Neutrophil (primary cell): ENCODE data around the gene MDN1.

ENCODE experiments used
- H3K27ac ChIP-seq: fragments of 200-600 bp; sonication (generic); 2 replicates; pipeline ENCODE4 v1.5.1; 2016; ENCODE audit warnings: mild to moderate bottlenecking, moderate library complexity
- H3K27me3 ChIP-seq: fragments of 200-600 bp; sonication (generic); 2 replicates; pipeline ENCODE4 v1.6.0; 2016; ENCODE audit warnings: mild to moderate bottlenecking
- H3K36me3 ChIP-seq: fragments of 200-600 bp; sonication (generic); 2 replicates; pipeline ENCODE4 v1.5.1; 2017
- H3K4me1 ChIP-seq, 2 experiments: fragments of 200-600 bp in 1 of 2; sonication (generic) in 1 of 2; 1 replicate in 1 of 2; 2 replicates in 1 of 2; pipeline versions ENCODE4 v1.5.1 to v1.6.1; 2013 to 2016; ENCODE audit warnings: low read depth in 1 of 2, low read length in 1 of 2, mild to moderate bottlenecking in 1 of 2, moderate library complexity in 1 of 2; ENCODE audit not compliant: control insufficient read depth in 1 of 2, insufficient read depth in 1 of 2
- H3K4me3 ChIP-seq, 2 experiments: fragments of 200-600 bp in 1 of 2; sonication (generic) in 1 of 2; 1 replicate in 1 of 2; 2 replicates in 1 of 2; pipeline ENCODE4 v1.5.1; 2013 to 2016; ENCODE audit warnings: low read depth in 1 of 2, low read length in 1 of 2, mild to moderate bottlenecking in 1 of 2, moderate library complexity in 1 of 2
- H3K9me3 ChIP-seq: fragments of 200-600 bp; sonication (generic); 2 replicates; pipeline ENCODE4 v1.5.1; 2016
- CTCF ChIP-seq: fragments of 200-600 bp; sonication (generic); IDR thresholded peaks from 2 replicates; pipeline ENCODE4 v1.5.1; 2016; ENCODE audit warnings: antibody characterized with exemption

Gene MDN1

DNA sequence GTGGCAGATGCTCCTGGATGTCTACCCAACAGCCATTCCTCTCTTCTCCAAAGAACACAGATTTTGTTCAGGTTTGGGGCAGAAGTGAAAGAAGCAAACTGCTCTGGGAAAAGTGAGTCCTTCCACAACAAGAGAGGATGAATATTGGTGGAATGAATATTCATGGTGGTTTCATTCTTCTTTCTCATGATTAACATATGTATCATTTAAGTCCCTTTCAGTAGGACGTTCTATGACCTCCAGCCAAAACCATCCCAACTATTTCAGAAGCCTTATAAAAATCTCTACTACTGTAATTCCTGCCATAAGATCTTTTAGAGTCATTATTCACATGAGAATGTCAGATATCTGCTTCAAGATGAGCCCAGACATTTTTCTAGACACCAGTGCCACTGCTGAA is 44.4 kb downstream of the MDN1 start:
- Histone ChIP-seq H3K27ac (no peak overlapping the region), H3K9me3 (no peaks in the 10 kb centered on the region), H3K36me3 (peaks cover 25% of the 10 kb centered on the region), H3K4me1 (no peaks in the 10 kb centered on the region), H3K27me3 (no peaks in the 10 kb centered on the region), H3K4me3 (no peak overlapping the region)
- TF ChIP-seq CTCF, result no peak

GRCh38 chr6:89769572-89769971 is 50.0 kb downstream of the MDN1 start:
- Histone ChIP-seq H3K27me3 (no peaks in the 10 kb centered on the region), H3K4me1 (no peaks in the 10 kb centered on the region), H3K27ac (no peak overlapping the region), H3K9me3 (no peaks in the 10 kb centered on the region), H3K4me3 (no peak overlapping the region), H3K36me3 (peaks cover 30% of the 10 kb centered on the region)
- no peak for TF ChIP-seq CTCF

- H3K27ac ChIP-seq, result no peak overlapping the region
- no peak overlapping the region for H3K4me3 ChIP-seq
- H3K4me1 ChIP-seq, result no peaks in the 10 kb centered on the region
- no peak for TF ChIP-seq CTCF
- peaks cover 30% of the 10 kb centered on the region for H3K36me3 ChIP-seq
- H3K27me3 ChIP-seq, result no peaks in the 10 kb centered on the region
- no peaks in the 10 kb centered on the region for H3K9me3 ChIP-seq
Measured at GRCh38 chr6:89768324-89768723, 51.3 kb downstream of the MDN1 start.

DNA sequence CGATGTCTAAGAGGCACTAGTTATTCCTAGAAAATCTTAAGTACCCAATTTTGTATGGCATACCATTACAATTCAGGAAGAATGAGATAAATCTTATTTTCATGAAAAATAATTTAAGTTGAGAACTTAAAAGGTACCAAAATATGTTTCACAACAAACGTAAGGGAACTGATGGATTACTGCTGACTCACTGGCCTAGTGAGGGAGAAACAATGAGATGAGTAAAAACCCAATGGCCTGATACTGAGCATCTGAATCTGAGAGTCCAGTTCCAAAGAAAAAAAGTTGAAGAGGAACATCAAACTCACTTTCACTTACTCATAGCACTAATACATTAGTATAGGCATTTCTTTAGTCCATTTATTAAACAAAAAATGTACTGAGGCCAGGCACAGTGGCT is 56.0 kb downstream of the MDN1 start:
- no peak overlapping the region for H3K27ac ChIP-seq
- no peak overlapping the region for H3K4me3 ChIP-seq
- H3K36me3 ChIP-seq, result peaks cover 13% of the 10 kb centered on the region

DNA sequence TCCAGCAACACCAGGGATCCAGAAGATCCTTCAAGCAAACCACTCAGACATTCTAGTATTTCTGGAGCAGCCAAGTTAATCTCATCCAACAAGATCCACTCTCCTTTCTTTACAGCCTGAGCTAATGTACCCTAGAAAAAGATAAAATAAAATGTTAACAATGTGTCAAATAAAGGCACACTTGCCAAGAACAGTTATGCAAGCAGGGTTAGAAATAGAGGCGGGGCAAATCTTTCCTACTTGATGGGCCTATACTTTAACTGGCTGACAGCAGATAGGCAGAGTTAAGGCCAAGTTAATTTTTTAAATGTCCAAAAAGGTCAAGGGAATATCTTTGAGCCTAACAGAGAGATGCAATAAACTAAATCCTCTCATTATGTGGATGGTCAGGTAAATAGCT is 60.8 kb downstream of the MDN1 start:
- H3K36me3 ChIP-seq, result peaks cover 40% of the 10 kb centered on the region
- H3K27me3 ChIP-seq, result no peaks in the 10 kb centered on the region
- H3K9me3 ChIP-seq, result no peaks in the 10 kb centered on the region
- H3K4me1 ChIP-seq, result no peaks in the 10 kb centered on the region
- no peak overlapping the region for H3K27ac ChIP-seq
- H3K4me3 ChIP-seq, result no peak overlapping the region
- TF ChIP-seq CTCF, result no peak

More for the DNA sequence above, 56.0 kb downstream of the MDN1 start:
- H3K9me3 ChIP-seq, result no peaks in the 10 kb centered on the region
- H3K4me1 ChIP-seq, result no peaks in the 10 kb centered on the region
- no peak for TF ChIP-seq CTCF
- no peaks in the 10 kb centered on the region for H3K27me3 ChIP-seq

DNA sequence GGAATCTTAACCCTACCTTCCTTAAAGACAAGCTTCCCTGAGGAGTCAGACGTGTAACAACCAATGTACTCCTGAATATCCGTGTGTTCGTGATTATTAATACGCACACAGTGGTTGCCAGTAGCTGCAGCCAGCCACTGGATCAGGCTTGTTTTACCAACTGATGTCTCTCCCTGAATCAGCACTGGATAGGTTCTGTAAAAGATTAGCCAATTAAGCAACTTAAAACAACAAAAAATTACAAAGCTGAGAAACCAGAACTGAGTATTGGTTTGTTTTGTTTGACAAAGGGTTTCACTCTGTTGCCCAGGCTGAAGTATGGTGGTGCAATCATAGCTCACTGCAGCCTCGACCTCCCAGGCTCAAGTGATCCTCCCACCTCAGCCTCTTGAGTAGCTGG is 69.3 kb downstream of the MDN1 start:
- Histone ChIP-seq H3K27me3 (no peaks in the 10 kb centered on the region), H3K36me3 (peaks cover 57% of the 10 kb centered on the region)
- no peak for TF ChIP-seq CTCF

More for the DNA sequence above, 69.3 kb downstream of the MDN1 start:
- Histone ChIP-seq H3K27ac (no peak overlapping the region), H3K9me3 (no peaks in the 10 kb centered on the region), H3K4me1 (no peaks in the 10 kb centered on the region), H3K4me3 (no peak overlapping the region)
